Measurements from ENCODE around the gene ABHD12. TPM values are rescaled to one million over a fixed set of nuclear protein-coding genes. Genes with fewer than 3 reads are reported as not detected.

Gene ABHD12
- total RNA-seq, 1 experiment from 2014 or later: 48.3 TPM

- H3K79me2 ChIP-seq (ENCODE audit: low read length): no peaks in the 10 kb centered on the region
- H3K4me3 ChIP-seq (ENCODE audit: low read length): no peak overlapping the region
- BruUV-seq (replicated peaks): no TSS peak
- DNase-seq (no peak), ATAC-seq (no peak)
- TF ChIP-seq EZH2 (IDR thresholded peaks at IDR 0.05; ENCODE audit: low read length, unreplicated experiment) (no peak), CTCF (conservative IDR thresholded peaks at IDR 0.05; ENCODE audit: low read depth, low read length) (no peak), EZH2phosphoT487 (IDR thresholded peaks at IDR 0.05; ENCODE audit: borderline replicate concordance, low read length) (no peak)
- no peaks in the 10 kb centered on the region for H3F3A ChIP-seq (ENCODE audit: low read length, unreplicated experiment)
- H3K27ac ChIP-seq (ENCODE audit: low read length): no peak overlapping the region
- ChIA-PET CTCF (no interaction called here), POLR2A (ENCODE audit: unreplicated experiment) (no interaction called here)
- H3K27me3 ChIP-seq (ENCODE audit: low read length): no peaks in the 10 kb centered on the region
- H3K9me2 ChIP-seq (replicated peaks; ENCODE audit: low read length): no peaks in the 10 kb centered on the region
- H3K4me1 ChIP-seq (ENCODE audit: insufficient read depth, low read length): no peaks in the 10 kb centered on the region
- H3K9ac ChIP-seq (ENCODE audit: low read length): no peak overlapping the region
- peaks cover 68% of the 10 kb centered on the region for H3K36me3 ChIP-seq (ENCODE audit: low read depth, low read length)
- no peak overlapping the region for H3K4me2 ChIP-seq (ENCODE audit: low read length)
- no peaks in the 10 kb centered on the region for H3K9me3 ChIP-seq (ENCODE audit: low read length)
- no peaks in the 10 kb centered on the region for H4K20me1 ChIP-seq (ENCODE audit: low read length)
- intact Hi-C loops (cut with micrococcal nuclease): loop anchor here (10.0 kb wide), 1 partner anchor 297 kb away; the partner anchor contains the start of gene APMAP
- H2AFZ ChIP-seq (ENCODE audit: low read length): no peak overlapping the region
Measured at GRCh38 chr20:25291432-25292133, 99.1 kb downstream of the ABHD12 start.

GRCh38 chr20:25290646-25291431, 99.8 kb downstream of the ABHD12 start:
- Histone ChIP-seq H3K27me3 (ENCODE audit: low read length) (no peaks in the 10 kb centered on the region), H2AFZ (ENCODE audit: low read length) (no peak overlapping the region), H3K27ac (ENCODE audit: low read length) (no peak overlapping the region), H3K4me3 (ENCODE audit: low read length) (no peak overlapping the region), H3K9ac (ENCODE audit: low read length) (no peak overlapping the region), H3K9me2 (replicated peaks; ENCODE audit: low read length) (no peaks in the 10 kb centered on the region), H3K79me2 (ENCODE audit: low read length) (no peaks in the 10 kb centered on the region), H3F3A (ENCODE audit: low read length, unreplicated experiment) (no peaks in the 10 kb centered on the region), H3K36me3 (ENCODE audit: low read depth, low read length) (peaks cover 68% of the 10 kb centered on the region), H3K4me2 (ENCODE audit: low read length) (no peak overlapping the region), H3K9me3 (ENCODE audit: low read length) (no peaks in the 10 kb centered on the region), H4K20me1 (ENCODE audit: low read length) (no peaks in the 10 kb centered on the region), H3K4me1 (ENCODE audit: insufficient read depth, low read length) (no peaks in the 10 kb centered on the region)
- DNase-seq (no peak), ATAC-seq (no peak)
- ChIA-PET CTCF (no interaction called here), POLR2A (ENCODE audit: unreplicated experiment) (no interaction called here)
- intact Hi-C loops (cut with micrococcal nuclease): loop anchor here (10.0 kb wide), 1 partner anchor 296 kb away; the partner anchor contains the start of gene APMAP
- no TSS peak for BruUV-seq (replicated peaks)
- TF ChIP-seq CTCF (conservative IDR thresholded peaks at IDR 0.05; ENCODE audit: low read depth, low read length) (no peak), EZH2 (IDR thresholded peaks at IDR 0.05; ENCODE audit: low read length, unreplicated experiment) (no peak), EZH2phosphoT487 (IDR thresholded peaks at IDR 0.05; ENCODE audit: borderline replicate concordance, low read length) (no peak)

Data from PC-3 (cell line).